ENCODE data around the gene ZEB2.

- no peak for TF ChIP-seq EZH2phosphoT487 (IDR thresholded peaks at IDR 0.05)
- TF ChIP-seq CTCF (IDR thresholded peaks at IDR 0.05): no peak
These were observed 110.7 kb downstream of the ZEB2 start for GRCh38 chr2:144409241-144409640.
